H9 (cell line): ENCODE measurements around the gene KLHL22. TPM values are rescaled to one million over a fixed set of nuclear protein-coding genes. Genes with fewer than 3 reads are reported as not detected.

ENCODE experiments used
- DNase-seq: peaks from one replicate; pipeline ENCODE4 v3.0.0-alpha.2; 2017
- H2AFZ ChIP-seq: one replicate; pipeline ENCODE4 v1.6.1; 2013; ENCODE audit warnings: mild to moderate bottlenecking, low read length, control low read depth, moderate library complexity
- H2AK5ac ChIP-seq: 2 replicates; pipeline ENCODE4 v1.6.1; 2013; ENCODE audit warnings: low read length, control low read depth, mixed read lengths; ENCODE audit not compliant: insufficient read length
- H2BK120ac ChIP-seq: one replicate; pipeline ENCODE4 v1.6.1; 2013; ENCODE audit warnings: low read depth, mild to moderate bottlenecking, low read length, control low read depth, inconsistent platforms; ENCODE audit not compliant: poor library complexity, severe bottlenecking
- H2BK12ac ChIP-seq: 2 replicates; pipeline ENCODE4 v1.6.1; 2013; ENCODE audit warnings: low read length, control low read depth, mixed read lengths, low read depth; ENCODE audit not compliant: insufficient read length
- H2BK15ac ChIP-seq: 2 replicates; pipeline ENCODE4 v1.6.1; 2013; ENCODE audit warnings: low read depth, low read length, control low read depth
- H2BK20ac ChIP-seq: one replicate; pipeline ENCODE4 v1.6.1; 2013; ENCODE audit warnings: low read depth, mild to moderate bottlenecking, low read length, control low read depth, inconsistent platforms; ENCODE audit not compliant: poor library complexity, severe bottlenecking
- H2BK5ac ChIP-seq: 2 replicates; pipeline ENCODE4 v1.6.1; 2013; ENCODE audit warnings: low read length, control low read depth, mixed read lengths; ENCODE audit not compliant: insufficient read length
- H3K14ac ChIP-seq: 2 replicates; pipeline ENCODE4 v1.6.1; 2013; ENCODE audit warnings: low read length, control low read depth; ENCODE audit not compliant: insufficient read depth
- H3K18ac ChIP-seq: 2 replicates; pipeline ENCODE4 v1.6.1; 2013; ENCODE audit warnings: low read depth, mild to moderate bottlenecking, mixed read lengths, low read length, control low read depth; ENCODE audit not compliant: insufficient read length
- H3K23ac ChIP-seq: 2 replicates; pipeline ENCODE4 v1.6.1; 2013; ENCODE audit warnings: low read length, control low read depth, mixed read lengths, low read depth; ENCODE audit not compliant: insufficient read length
- H3K23me2 ChIP-seq: 2 replicates; pipeline ENCODE4 v1.6.1; 2013; ENCODE audit warnings: low read depth, mild to moderate bottlenecking, mixed read lengths, low read length, control low read depth; ENCODE audit not compliant: insufficient read length, poor library complexity, severe bottlenecking
- H3K27ac ChIP-seq: 2 replicates; pipeline ENCODE4 v1.5.1; 2013; ENCODE audit warnings: low read length, control low read depth, mixed read lengths, low read depth; ENCODE audit not compliant: insufficient read length
- H3K27me3 ChIP-seq: 2 replicates; pipeline ENCODE4 v1.6.1; 2013; ENCODE audit warnings: low read length, control low read depth, inconsistent platforms; ENCODE audit not compliant: insufficient read depth
- H3K4ac ChIP-seq: 2 replicates; pipeline ENCODE4 v1.6.1; 2013; ENCODE audit warnings: low read depth, mild to moderate bottlenecking, control low read depth, inconsistent platforms, low read length, moderate library complexity
- H3K4me1 ChIP-seq: 2 replicates; pipeline ENCODE4 v1.6.1; 2013; ENCODE audit warnings: low read length, control low read depth, inconsistent platforms; ENCODE audit not compliant: insufficient read depth
- H3K4me2 ChIP-seq: 2 replicates; pipeline ENCODE4 v1.6.1; 2013; ENCODE audit warnings: low read length, control low read depth, mixed read lengths; ENCODE audit not compliant: insufficient read length, insufficient read depth
- H3K56ac ChIP-seq: 2 replicates; pipeline ENCODE4 v1.6.1; 2013; ENCODE audit warnings: low read depth, mild to moderate bottlenecking, mixed read lengths, low read length, control low read depth; ENCODE audit not compliant: insufficient read length
- H3K79me1 ChIP-seq: 2 replicates; pipeline ENCODE4 v1.6.1; 2013; ENCODE audit warnings: low read depth, mild to moderate bottlenecking, moderate library complexity, low read length, control low read depth, inconsistent platforms; ENCODE audit not compliant: insufficient read depth, poor library complexity, severe bottlenecking
- H3K79me2 ChIP-seq: 2 replicates; pipeline ENCODE4 v1.6.1; 2013; ENCODE audit warnings: low read length, control low read depth, inconsistent platforms; ENCODE audit not compliant: insufficient read depth
- H3K9ac ChIP-seq: 2 replicates; pipeline ENCODE4 v1.6.1; 2013; ENCODE audit warnings: low read length, control low read depth, mixed read lengths; ENCODE audit not compliant: insufficient read length; ENCODE audit errors: extremely low read depth
- H3K9me3 ChIP-seq: one replicate; pipeline ENCODE4 v1.6.1; 2013; ENCODE audit warnings: low read depth, low read length, inconsistent platforms; ENCODE audit not compliant: control insufficient read depth
- H3T11ph ChIP-seq: one replicate; pipeline ENCODE4 v1.6.1; 2013; ENCODE audit warnings: mild to moderate bottlenecking, low read length, control low read depth, inconsistent platforms
- H4K20me1 ChIP-seq: one replicate; pipeline ENCODE4 v1.6.1; 2013; ENCODE audit not compliant: control insufficient read depth, insufficient read length, insufficient read depth
- H4K5ac ChIP-seq: 2 replicates; pipeline ENCODE4 v1.6.1; 2013; ENCODE audit warnings: low read depth, mild to moderate bottlenecking, mixed read lengths, low read length, control low read depth; ENCODE audit not compliant: insufficient read length
- H4K8ac ChIP-seq: replicated peaks from 2 replicates; pipeline ENCODE4 v1.6.1; 2013; ENCODE audit warnings: low read length, control low read depth, mixed read lengths, low read depth; ENCODE audit not compliant: insufficient read length
- H4K91ac ChIP-seq: 2 replicates; pipeline ENCODE4 v1.6.1; 2013; ENCODE audit warnings: low read depth, mild to moderate bottlenecking, moderate library complexity, mixed read lengths, low read length, control low read depth; ENCODE audit not compliant: insufficient read length
- H3K27ac Mint-ChIP-seq, 3 experiments: 2 replicates in 2 of 3; 3 replicates in 1 of 3; pipeline ENCODE4 v1.8.0; 2020 to 2021; ENCODE audit warnings: mixed read lengths in 3 of 3, mild to moderate bottlenecking in 1 of 3, moderate library complexity in 1 of 3
- H3K27me3 Mint-ChIP-seq: 2 replicates; pipeline ENCODE4 v1.8.0; 2021; ENCODE audit warnings: low read depth, mild to moderate bottlenecking, moderate library complexity, mixed read lengths
- H3K36me3 Mint-ChIP-seq, 3 experiments: 2 replicates in 2 of 3; 3 replicates in 1 of 3; pipeline ENCODE4 v1.8.0; 2020 to 2021; ENCODE audit warnings: low read depth in 3 of 3, mixed read lengths in 3 of 3; ENCODE audit not compliant: insufficient read depth in 1 of 3
- H3K4me1 Mint-ChIP-seq, 2 experiments: 2 replicates each; pipeline ENCODE4 v1.8.0; 2020; ENCODE audit warnings: mixed read lengths in 2 of 2
- H3K4me3 Mint-ChIP-seq, 2 experiments: 2 replicates in 1 of 2; 3 replicates in 1 of 2; pipeline ENCODE4 v1.8.0; 2020 to 2021; ENCODE audit warnings: mild to moderate bottlenecking in 2 of 2, mixed read lengths in 2 of 2, moderate library complexity in 1 of 2
- H3K9me3 Mint-ChIP-seq, 2 experiments: 2 replicates in 1 of 2; 3 replicates in 1 of 2; pipeline ENCODE4 v1.8.0; 2020; ENCODE audit warnings: mild to moderate bottlenecking in 2 of 2, mixed read lengths in 2 of 2, moderate library complexity in 1 of 2
- CTCF ChIP-seq: fragments of 200-600 bp; sonication (generic); conservative IDR thresholded peaks from 3 replicates; pipeline ENCODE4 v1.8.0; 2021; ENCODE audit warnings: antibody characterized with exemption, mild to moderate bottlenecking
- WGBS: extraction: QIAGEN DNeasy Blood & Tissue Kit; methylation state at CpG from one replicate; pipeline ENCODE4 v1.1.7; 2013; ENCODE audit warnings: missing lambda C conversion rate, low lambda C conversion rate, mixed read lengths; ENCODE audit not compliant: insufficient read length; ENCODE audit errors: extremely low coverage; 5-methylcytosine and 5-hydroxymethylcytosine counted together
- total RNA-seq: library from RNA; stranded (reverse); gene quantifications from 2 replicates; pipeline ENCODE4 v1.2.1, GENCODE V29; 2021

Gene KLHL22
- total RNA-seq, 1 experiment from 2014 or later = 11.9 TPM

GRCh38 chr22:20442485-20443284 lies 52.9 kb downstream of the KLHL22 start:
- no peaks in the 10 kb centered on the region for H3K4me1 ChIP-seq
- no peak overlapping the region for H4K5ac ChIP-seq
- no peak overlapping the region for H3K4ac ChIP-seq
- H3K27ac ChIP-seq = no peak overlapping the region
- Mint-ChIP-seq H3K4me3 (no peak overlapping the region; a peak in 1 of 5 replicates), H3K27me3 (peaks cover 24% of the 10 kb centered on the region), H3K9me3 (no peaks in the 10 kb centered on the region), H3K4me1 (peaks cover 8 to 9% of the 10 kb centered on the region in 2 experiments), H3K36me3 (peaks cover 2 to 4% (median 3%) of the 10 kb centered on the region in 3 experiments; a peak in 3 of 7 replicates), H3K27ac (no peak overlapping the region)
- H4K20me1 ChIP-seq = no peaks in the 10 kb centered on the region
- H3K9me3 ChIP-seq = no peaks in the 10 kb centered on the region
- H2AFZ ChIP-seq = no peak overlapping the region
- no peak overlapping the region for H2BK20ac ChIP-seq
- no peak overlapping the region for H2BK120ac ChIP-seq
- H3K18ac ChIP-seq = no peak overlapping the region
- H3K9ac ChIP-seq = no peak overlapping the region
- no peak overlapping the region for H3T11ph ChIP-seq
- H2BK12ac ChIP-seq = no peak overlapping the region
- H3K23me2 ChIP-seq = peaks cover 5% of the 10 kb centered on the region
- no peak overlapping the region for H4K8ac ChIP-seq
- H3K56ac ChIP-seq = no peak overlapping the region
- no peak overlapping the region for H2BK5ac ChIP-seq
- no peak overlapping the region for H3K14ac ChIP-seq
- no peaks in the 10 kb centered on the region for H3K79me2 ChIP-seq
- no peaks in the 10 kb centered on the region for H3K79me1 ChIP-seq
- no CpG with 5 or more reads among the region's 7 CpGs for WGBS
- H2AK5ac ChIP-seq = no peak overlapping the region
- no peak overlapping the region for H2BK15ac ChIP-seq
- H3K4me2 ChIP-seq = no peak overlapping the region
- no peak overlapping the region for H4K91ac ChIP-seq
- no peak for DNase-seq
- H3K27me3 ChIP-seq = no peaks in the 10 kb centered on the region
- H3K23ac ChIP-seq = no peak overlapping the region
- TF ChIP-seq CTCF = no peak
